GM19240 (cell line): ENCODE measurements around the gene TESPA1.
A peak's percentile ranks its signal among the peaks of the same experiment; 100 is the strongest.
"Not testable (repeated sequence)": the region's sequence is repeated elsewhere in the genome, so short reads cannot be mapped to it uniquely, and the experiment has no call there.

Source experiments
- DNase-seq: peaks from one replicate; pipeline ENCODE4 v3.0.0; 2011; ENCODE audit warnings: low spot score; ENCODE audit not compliant: insufficient read length

TESPA1 gene

GRCh38 chr12:54984658-54985376 is at the start of gene TESPA1:
TSS of gene TESPA1 (minus strand) at chr12:54984762. CDS start at chr12:54974562, 10,200 bp downstream.
- peak; percentile 67 for DNase-seq

- DNase-seq, result no peak
These were observed 49.7 kb upstream of the TESPA1 start for GRCh38 chr12:55034218-55034617.

- no peak for DNase-seq
These were observed 40.9 kb upstream of the TESPA1 start for GRCh38 chr12:55025508-55025907.

- DNase-seq, result no peak
These were observed 40.0 kb upstream of the TESPA1 start for GRCh38 chr12:55024575-55024974.

GRCh38 chr12:55019784-55020183 is 35.2 kb upstream of the TESPA1 start, which contains the start of gene NEUROD4:
TSS of gene NEUROD4 (plus strand) at chr12:55019974. CDS start at chr12:55026440, 6,466 bp downstream.
- DNase-seq, result no peak

GRCh38 chr12:55017416-55017925 is 32.9 kb upstream of the TESPA1 start:
- no peak for DNase-seq

- DNase-seq, result no peak
These were observed 24.5 kb upstream of the TESPA1 start for GRCh38 chr12:55008944-55009585.

- no peak for DNase-seq
These were observed 17.8 kb upstream of the TESPA1 start for GRCh38 chr12:55002355-55002754.

- DNase-seq, result no peak
These were observed 16.8 kb upstream of the TESPA1 start for GRCh38 chr12:55001198-55001868.

GRCh38 chr12:54998958-54999510 is 14.5 kb upstream of the TESPA1 start:
- no peak for DNase-seq

GRCh38 chr12:54997929-54998522 is 13.5 kb upstream of the TESPA1 start:
- DNase-seq, result no peak

GRCh38 chr12:54996205-54996604 is 11.6 kb upstream of the TESPA1 start:
- DNase-seq, result no peak

- DNase-seq, result no peak
These were observed 8.7 kb upstream of the TESPA1 start for GRCh38 chr12:54993181-54993835.

GRCh38 chr12:54991991-54992375 is 7.4 kb upstream of the TESPA1 start:
- DNase-seq, result no peak

- no peak for DNase-seq
These were observed 6.8 kb upstream of the TESPA1 start for GRCh38 chr12:54991161-54991990.

GRCh38 chr12:54989829-54990228 is 5.3 kb upstream of the TESPA1 start:
- no peak for DNase-seq

GRCh38 chr12:54988402-54989054 is 4.0 kb upstream of the TESPA1 start:
- DNase-seq, result no peak

GRCh38 chr12:54987611-54988231 is 3.2 kb upstream of the TESPA1 start:
- no peak for DNase-seq

- DNase-seq, result not testable (repeated sequence)
These were observed 2.2 kb upstream of the TESPA1 start for GRCh38 chr12:54986773-54987172.
